IMR-90 (cell line): ENCODE results near the gene CUL4B. TPM values are rescaled to one million over a fixed set of nuclear protein-coding genes. Genes with fewer than 3 reads are reported as not detected.

ENCODE experiments used
- ATAC-seq: fragments of 200-7000 bp; cut with Tn5 transposase; 2 replicates; pipeline ENCODE4 v1.9.1; 2020; ENCODE audit warnings: low read depth, mild to moderate bottlenecking, moderate library complexity
- BruUV-seq: library from RNA; stranded (reverse); fragments of 400-500 nt; replicated peaks from 2 replicates; lab custom pipeline; 2021; lab: Mats Ljungman, UMichigan
- CTCF ChIA-PET: fragments of 300-600 bp; formaldehyde crosslinking; extraction: SDS; loops from one replicate; lab custom pipeline; 2021; ENCODE audit warnings: antibody characterized with exemption; lab: Yijun Ruan, JAX
- POLR2A ChIA-PET: fragments of 300-600 bp; sonication (Branson Sonifier 250); formaldehyde crosslinking; loops from one replicate; lab custom pipeline; 2022; ENCODE audit warnings: antibody characterized with exemption; ENCODE audit not compliant: unreplicated experiment; lab: Charles Lee
- DNase-seq: peaks from one replicate; pipeline ENCODE4 v3.0.0; 2013
- H2AFZ ChIP-seq: replicated peaks from 2 replicates; pipeline ENCODE3; 2013; ENCODE audit warnings: low read length, mild to moderate bottlenecking; ENCODE audit not compliant: poor library complexity
- H2AK5ac ChIP-seq: 2 replicates; pipeline ENCODE4 v1.6.1; 2013; ENCODE audit warnings: low read depth, low read length, inconsistent platforms
- H2AK9ac ChIP-seq: replicated peaks from 2 replicates; pipeline ENCODE3; 2013; ENCODE audit warnings: mild to moderate bottlenecking, low read depth, low read length, moderate library complexity; ENCODE audit not compliant: poor library complexity
- H2BK120ac ChIP-seq: 2 replicates; pipeline ENCODE4 v1.6.1; 2013; ENCODE audit warnings: low read depth, low read length, inconsistent platforms
- H2BK15ac ChIP-seq: 3 replicates; pipeline ENCODE4 v1.6.1; 2013; ENCODE audit warnings: low read depth, low read length, inconsistent platforms
- H2BK20ac ChIP-seq: 2 replicates; pipeline ENCODE4 v1.6.1; 2013; ENCODE audit warnings: low read depth, mild to moderate bottlenecking, inconsistent platforms, low read length, moderate library complexity
- H2BK5ac ChIP-seq: 2 replicates; pipeline ENCODE4 v1.6.1; 2013; ENCODE audit warnings: mild to moderate bottlenecking, low read depth, low read length, inconsistent platforms; ENCODE audit not compliant: poor library complexity, severe bottlenecking
- H3K14ac ChIP-seq: replicated peaks from 2 replicates; pipeline ENCODE4 v1.6.1; 2013; ENCODE audit warnings: low read depth, low read length, inconsistent platforms
- H3K18ac ChIP-seq: 2 replicates; pipeline ENCODE4 v1.6.1; 2013; ENCODE audit warnings: low read depth, low read length, control low read depth
- H3K23ac ChIP-seq: 2 replicates; pipeline ENCODE4 v1.6.1; 2013; ENCODE audit warnings: low read depth, low read length, inconsistent platforms
- H3K27ac ChIP-seq: 2 replicates; pipeline ENCODE4 v1.5.1; 2013; ENCODE audit warnings: mild to moderate bottlenecking, control low read depth, low read length; ENCODE audit not compliant: insufficient read depth
- H3K27me3 ChIP-seq: 2 replicates; pipeline ENCODE4 v1.6.1; 2013; ENCODE audit warnings: low read length; ENCODE audit not compliant: control insufficient read depth, insufficient read depth
- H3K36me3 ChIP-seq: 2 replicates; pipeline ENCODE4 v1.6.1; 2013; ENCODE audit warnings: low read length, mixed read lengths; ENCODE audit not compliant: control insufficient read depth, insufficient read depth
- H3K4ac ChIP-seq: 2 replicates; pipeline ENCODE4 v1.6.1; 2013; ENCODE audit warnings: low read depth, low read length, inconsistent platforms
- H3K4me1 ChIP-seq: 2 replicates; pipeline ENCODE4 v1.6.1; 2013; ENCODE audit warnings: low read length, mixed read lengths; ENCODE audit not compliant: control insufficient read depth, insufficient read depth
- H3K4me2 ChIP-seq: 2 replicates; pipeline ENCODE4 v1.6.1; 2013; ENCODE audit warnings: low read depth, mild to moderate bottlenecking, control low read depth, low read length, moderate library complexity
- H3K4me3 ChIP-seq: 2 replicates; pipeline ENCODE4 v1.5.1; 2013; ENCODE audit warnings: low read depth, mild to moderate bottlenecking, control low read depth, low read length, moderate library complexity; ENCODE audit not compliant: insufficient read depth
- H3K56ac ChIP-seq: 2 replicates; pipeline ENCODE4 v1.6.1; 2013; ENCODE audit warnings: low read length, inconsistent platforms; ENCODE audit not compliant: insufficient read depth; ENCODE audit errors: extremely low read depth
- H3K79me1 ChIP-seq, 2 experiments: 2 replicates each; pipeline ENCODE4 v1.6.1; 2013; ENCODE audit warnings: low read length in 2 of 2, inconsistent platforms in 1 of 2, low read depth in 1 of 2
- H3K9ac ChIP-seq: 2 replicates; pipeline ENCODE4 v1.6.1; 2013; ENCODE audit warnings: low read depth, low read length, control low read depth
- H3K9me1 ChIP-seq: 2 replicates; pipeline ENCODE4 v1.6.1; 2013; ENCODE audit warnings: low read length, inconsistent platforms; ENCODE audit not compliant: insufficient read depth
- H3K9me3 ChIP-seq: 2 replicates; pipeline ENCODE4 v1.6.1; 2013; ENCODE audit warnings: low read length; ENCODE audit not compliant: control insufficient read depth, insufficient read depth
- H4K20me1 ChIP-seq: 2 replicates; pipeline ENCODE4 v1.6.1; 2013; ENCODE audit warnings: low read length, inconsistent platforms; ENCODE audit not compliant: insufficient read depth
- H4K5ac ChIP-seq: 2 replicates; pipeline ENCODE4 v1.6.1; 2013; ENCODE audit warnings: mild to moderate bottlenecking, low read depth, low read length, control low read depth
- H4K8ac ChIP-seq, 2 experiments: 2 replicates each; pipeline ENCODE4 v1.6.1; 2013; ENCODE audit warnings: low read depth in 2 of 2, low read length in 2 of 2, control low read depth in 1 of 2, inconsistent platforms in 1 of 2
- H4K91ac ChIP-seq: 2 replicates; pipeline ENCODE4 v1.6.1; 2013; ENCODE audit warnings: low read depth, low read length, inconsistent platforms; ENCODE audit not compliant: insufficient read depth
- BHLHE40 ChIP-seq: fragments of 150-350 bp; IDR thresholded peaks from 2 replicates; pipeline ENCODE4 v1.6.1; 2016; ENCODE audit warnings: mild to moderate bottlenecking, low read depth, low read length
- CEBPB ChIP-seq: IDR thresholded peaks from 2 replicates; pipeline ENCODE4 v1.6.1; 2012; ENCODE audit warnings: low read depth, low read length, improper control_type of control experiment
- CHD1 ChIP-seq: IDR thresholded peaks from 2 replicates; pipeline ENCODE4 v1.6.1; 2012; ENCODE audit warnings: low read depth, low read length, improper control_type of control experiment
- CTCF ChIP-seq: conservative IDR thresholded peaks from 2 replicates; pipeline ENCODE4 v1.5.1; 2012; ENCODE audit warnings: mild to moderate bottlenecking, low read depth, low read length, improper control_type of control experiment
- ELK1 ChIP-seq: fragments of 150-350 bp; IDR thresholded peaks from 2 replicates; pipeline ENCODE4 v1.6.1; 2016; ENCODE audit warnings: low read depth, mild to moderate bottlenecking, low read length, moderate library complexity, borderline replicate concordance
- FOS ChIP-seq: fragments of 150-350 bp; IDR thresholded peaks from 2 replicates; pipeline ENCODE4 v1.6.1; 2016; ENCODE audit warnings: low read depth, low read length
- MAFK ChIP-seq: IDR thresholded peaks from 2 replicates; pipeline ENCODE4 v1.6.1; 2012; ENCODE audit warnings: low read depth, low read length, improper control_type of control experiment
- MAZ ChIP-seq: IDR thresholded peaks from 2 replicates; pipeline ENCODE4 v1.6.1; 2012; ENCODE audit warnings: low read depth, mild to moderate bottlenecking, low read length, improper control_type of control experiment, moderate library complexity, borderline replicate concordance
- MXI1 ChIP-seq: IDR thresholded peaks from 2 replicates; pipeline ENCODE4 v1.6.1; 2012; ENCODE audit warnings: low read depth, mild to moderate bottlenecking, low read length, moderate library complexity, borderline replicate concordance
- NFE2L2 ChIP-seq: fragments of 150-350 bp; IDR thresholded peaks from 2 replicates; pipeline ENCODE4 v1.6.1; 2016; ENCODE audit warnings: low read depth, mild to moderate bottlenecking, low read length
- POLR2A ChIP-seq: IDR thresholded peaks from 2 replicates; pipeline ENCODE4 v1.6.1; 2012; ENCODE audit warnings: mild to moderate bottlenecking, low read depth, low read length
- RAD21 ChIP-seq: IDR thresholded peaks from 2 replicates; pipeline ENCODE4 v1.6.1; 2012; ENCODE audit warnings: low read length, improper control_type of control experiment
- RCOR1 ChIP-seq: IDR thresholded peaks from 2 replicates; pipeline ENCODE4 v1.6.1; 2012; ENCODE audit warnings: mild to moderate bottlenecking, low read length, improper control_type of control experiment; ENCODE audit not compliant: insufficient replicate concordance
- RFX5 ChIP-seq: IDR thresholded peaks from 2 replicates; pipeline ENCODE4 v1.8.0; 2012; ENCODE audit warnings: low read depth, mild to moderate bottlenecking, low read length, moderate library complexity
- SMC3 ChIP-seq: fragments of 150-350 bp; IDR thresholded peaks from 2 replicates; pipeline ENCODE4 v1.6.1; 2016; ENCODE audit warnings: low read depth, mild to moderate bottlenecking, antibody characterized with exemption, low read length, moderate library complexity
- USF2 ChIP-seq: fragments of 150-350 bp; IDR thresholded peaks from 2 replicates; pipeline ENCODE4 v1.6.1; 2017; ENCODE audit warnings: mild to moderate bottlenecking, antibody characterized with exemption, low read length, low read depth
- WGBS, 2 experiments: methylation state at CpG; one replicate each; pipeline versions ENCODE4 v1.1.5 to v1.1.7; 2013; ENCODE audit warnings: missing lambda C conversion rate in 2 of 2; ENCODE audit not compliant: insufficient read length in 1 of 2; ENCODE audit errors: extremely low coverage in 2 of 2; 5-methylcytosine and 5-hydroxymethylcytosine counted together
- dilution Hi-C: fragments of 300-500 bp; cut with HindIII; formaldehyde crosslinking; loops from one replicate; pipeline ENCODE4 v1.14.3; 2018; ENCODE audit warnings: low sequenced_read_pairs; ENCODE audit not compliant: unreplicated experiment
- in situ Hi-C: fragments of 300-500 bp; cut with MboI; formaldehyde crosslinking; loops from 3 replicates; pipeline ENCODE4 v1.14.3; 2019; ENCODE audit warnings: low sequenced_read_pairs, inconsistent platforms, mixed read lengths
- intact Hi-C: fragments of 100-400 bp; cut with micrococcal nuclease; formaldehyde crosslinking; loops from 2 replicates; pipeline ENCODE4 v1.10.0; 2022
- polyA plus RNA-seq, 3 experiments: library from polyadenylated mRNA; depleted of rRNA; stranded (reverse); fragments of >200 nt; gene quantifications; 2 replicates each; pipeline ENCODE4 v1.2.3, GENCODE V29; 2012; ENCODE audit warnings: low replicate concordance in 1 of 3
- total RNA-seq: library from RNA; depleted of rRNA; stranded (reverse); fragments of >200 nt; gene quantifications from 2 replicates; pipeline ENCODE4 v1.2.3, GENCODE V29; 2012

CUL4B gene
- total and polyA plus RNA-seq, 2 of the 4 experiments (the other 2 are of a cell fraction) = 19.4 to 30.9 TPM

- Histone ChIP-seq H2BK20ac (no peak overlapping the region), H4K91ac (no peak overlapping the region), H2AFZ (no peak overlapping the region), H3K9me3 (no peaks in the 10 kb centered on the region), H2AK9ac (no peak overlapping the region), H3K56ac (no peak overlapping the region), H4K5ac (no peak overlapping the region), H2BK120ac (no peak overlapping the region), H2AK5ac (no peak overlapping the region), H3K18ac (no peak overlapping the region), H2BK5ac (no peak overlapping the region), H3K9me1 (no peaks in the 10 kb centered on the region), H3K4me2 (no peak overlapping the region), H3K27ac (no peak overlapping the region), H3K36me3 (no peaks in the 10 kb centered on the region; the same call in 1 of the 2 replicates), H4K20me1 (no peaks in the 10 kb centered on the region), H3K14ac (no peak overlapping the region), H3K9ac (no peak overlapping the region), H4K8ac (no peak overlapping the region), H3K27me3 (no peaks in the 10 kb centered on the region), H2BK15ac (no peak overlapping the region), H3K4me1 (no peaks in the 10 kb centered on the region), H3K4me3 (no peak overlapping the region), H3K4ac (no peak overlapping the region), H3K79me1 (no peaks in the 10 kb centered on the region; a peak in 1 of 4 replicates), H3K23ac (no peak overlapping the region)
- in situ Hi-C loops (no loop called here), intact Hi-C loops (no loop called here), dilution Hi-C loops (no loop called here)
- no TSS peak for BruUV-seq
- CTCF ChIA-PET = no interaction called here
- no CpG with 5 or more reads among the region's 3 CpGs for WGBS, 2 experiments
- TF ChIP-seq CTCF (no peak), POLR2A (no peak), FOS (no peak), RCOR1 (no peak), MXI1 (no peak), USF2 (no peak), BHLHE40 (no peak), CHD1 (no peak), RFX5 (no peak), CEBPB (no peak), SMC3 (no peak), NFE2L2 (no peak), ELK1 (no peak), MAFK (no peak), MAZ (no peak), RAD21 (no peak)
- DNase-seq = no peak
- POLR2A ChIA-PET = interaction anchor here (0.6 kb wide), 1 partner anchor 37 kb away, joined by 3 read pairs; the partner anchor contains the start of gene MCTS1
- no peak for ATAC-seq
These were observed 6.1 kb upstream of the CUL4B start for GRCh38 chrX:120566817-120567216.
